GM19467 (cell line): ENCODE results near the gene SUSD1.

ENCODE experiments used
- ATAC-seq: cut with Tn5 transposase; IDR thresholded peaks from one replicate; pipeline ENCODE4 v1.9.1; 2021; ENCODE audit warnings: mild to moderate bottlenecking, moderate library complexity; ENCODE audit not compliant: unreplicated experiment

The SUSD1 gene

GRCh38 chr9:112020680-112021596 is 154.2 kb downstream of the SUSD1 start:
- peak; percentile 66 for ATAC-seq

GRCh38 chr9:112017878-112018277 is 157.2 kb downstream of the SUSD1 start:
- no peak for ATAC-seq

- ATAC-seq = no peak
These were observed 159.4 kb downstream of the SUSD1 start for GRCh38 chr9:112015736-112016135.

GRCh38 chr9:112015149-112015548 is 159.9 kb downstream of the SUSD1 start:
- ATAC-seq = no peak

GRCh38 chr9:112013266-112013665 is 161.8 kb downstream of the SUSD1 start:
- no peak for ATAC-seq

GRCh38 chr9:112012026-112012902 is 162.8 kb downstream of the SUSD1 start:
- peak; percentile 62 for ATAC-seq

- ATAC-seq = no peak
These were observed 164.0 kb downstream of the SUSD1 start for GRCh38 chr9:112011051-112011620.

GRCh38 chr9:112010537-112010936 is 164.6 kb downstream of the SUSD1 start:
- no peak for ATAC-seq

GRCh38 chr9:112009656-112010055 is 165.4 kb downstream of the SUSD1 start:
- no peak for ATAC-seq

GRCh38 chr9:112007575-112008240 is 167.4 kb downstream of the SUSD1 start:
- ATAC-seq = no peak

- ATAC-seq = no peak
These were observed 168.6 kb downstream of the SUSD1 start for GRCh38 chr9:112006361-112007020.

- ATAC-seq = no peak
These were observed 169.2 kb downstream of the SUSD1 start for GRCh38 chr9:112005939-112006338.

GRCh38 chr9:112003538-112003937 is 171.6 kb downstream of the SUSD1 start:
- no peak for ATAC-seq

- ATAC-seq = no peak
These were observed 172.1 kb downstream of the SUSD1 start for GRCh38 chr9:112002847-112003457.

- no peak for ATAC-seq
These were observed 172.8 kb downstream of the SUSD1 start for GRCh38 chr9:112002131-112002846.

GRCh38 chr9:112000743-112001142 is 174.4 kb downstream of the SUSD1 start:
- no peak for ATAC-seq

- no peak for ATAC-seq
These were observed 175.8 kb downstream of the SUSD1 start for GRCh38 chr9:111999319-111999718.

- ATAC-seq = no peak
These were observed 177.3 kb downstream of the SUSD1 start for GRCh38 chr9:111997831-111998230.

- ATAC-seq = peak; percentile 46
These were observed 180.2 kb downstream of the SUSD1 start for GRCh38 chr9:111994831-111995458.
